ENCODE results near the gene TLE7.

- TF ChIP-seq CTCF (IDR thresholded peaks at IDR 0.05; ENCODE audit: low read length) (no peak), EZH2 (optimal IDR thresholded peaks at IDR 0.05; ENCODE audit: low read depth, low read length) (no peak)
Measured at GRCh38 chr16:71407731-71408130, 34.1 kb downstream of the TLE7 start.

Data from MM.1S (cell line).